HK-2 (cell line): ENCODE results near the gene TCP11L2.
A peak's percentile ranks its signal among the peaks of the same experiment; 100 is the strongest.

Experiments used
- DNase-seq: peaks from one replicate; pipeline ENCODE4 v3.0.0-alpha.2; 2018; ENCODE audit not compliant: unreplicated experiment

The TCP11L2 gene

GRCh38 chr12:106302401-106303201 lies at the start of gene TCP11L2:
TCP11L2 (plus strand) TSS chr12:106302733; CDS start chr12:106311076, 8,343 bp downstream.
- peak; percentile 77 for DNase-seq

GRCh38 chr12:106254724-106255123 lies 47.8 kb upstream of the TCP11L2 start:
- no peak for DNase-seq

- DNase-seq = no peak
These were observed 47.0 kb upstream of the TCP11L2 start for GRCh38 chr12:106255493-106255892.

- no peak for DNase-seq
These were observed 46.6 kb upstream of the TCP11L2 start for GRCh38 chr12:106255952-106256351.

- no peak for DNase-seq
These were observed 46.0 kb upstream of the TCP11L2 start for GRCh38 chr12:106256524-106256923.

GRCh38 chr12:106258226-106258625 lies 44.3 kb upstream of the TCP11L2 start:
- DNase-seq = no peak

GRCh38 chr12:106258935-106259334 lies 43.6 kb upstream of the TCP11L2 start:
- DNase-seq = no peak

GRCh38 chr12:106265116-106265515 lies 37.4 kb upstream of the TCP11L2 start:
- DNase-seq = no peak

- no peak for DNase-seq
These were observed 35.0 kb upstream of the TCP11L2 start for GRCh38 chr12:106267535-106267934.

- no peak for DNase-seq
These were observed 33.3 kb upstream of the TCP11L2 start for GRCh38 chr12:106269150-106269771.

- DNase-seq = no peak
These were observed 30.7 kb upstream of the TCP11L2 start for GRCh38 chr12:106271575-106272505.

- DNase-seq = no peak
These were observed 29.0 kb upstream of the TCP11L2 start for GRCh38 chr12:106273491-106273890.

GRCh38 chr12:106274012-106274411 lies 28.5 kb upstream of the TCP11L2 start:
- DNase-seq = no peak

GRCh38 chr12:106274575-106275121 lies 27.9 kb upstream of the TCP11L2 start:
- DNase-seq = no peak

- no peak for DNase-seq
These were observed 27.1 kb upstream of the TCP11L2 start for GRCh38 chr12:106275458-106275857.

- DNase-seq = no peak
These were observed 26.3 kb upstream of the TCP11L2 start for GRCh38 chr12:106276032-106276740.

GRCh38 chr12:106280106-106280505 lies 22.4 kb upstream of the TCP11L2 start:
- no peak for DNase-seq

GRCh38 chr12:106281056-106281782 lies 21.3 kb upstream of the TCP11L2 start:
- DNase-seq = no peak

GRCh38 chr12:106281804-106282203 lies 20.7 kb upstream of the TCP11L2 start:
- DNase-seq = no peak

- peak; percentile 45 for DNase-seq
These were observed 20.0 kb upstream of the TCP11L2 start for GRCh38 chr12:106282457-106283097.
